ENCODE measurements around the gene TLE1. TPM values are rescaled to one million over a fixed set of nuclear protein-coding genes. Genes with fewer than 3 reads are reported as not detected.
A peak's percentile ranks its signal among the peaks of the same experiment; 100 is the strongest.

The TLE1 gene
- total RNA-seq, 1 experiment from 2014 or later: 49.0 TPM

DNA sequence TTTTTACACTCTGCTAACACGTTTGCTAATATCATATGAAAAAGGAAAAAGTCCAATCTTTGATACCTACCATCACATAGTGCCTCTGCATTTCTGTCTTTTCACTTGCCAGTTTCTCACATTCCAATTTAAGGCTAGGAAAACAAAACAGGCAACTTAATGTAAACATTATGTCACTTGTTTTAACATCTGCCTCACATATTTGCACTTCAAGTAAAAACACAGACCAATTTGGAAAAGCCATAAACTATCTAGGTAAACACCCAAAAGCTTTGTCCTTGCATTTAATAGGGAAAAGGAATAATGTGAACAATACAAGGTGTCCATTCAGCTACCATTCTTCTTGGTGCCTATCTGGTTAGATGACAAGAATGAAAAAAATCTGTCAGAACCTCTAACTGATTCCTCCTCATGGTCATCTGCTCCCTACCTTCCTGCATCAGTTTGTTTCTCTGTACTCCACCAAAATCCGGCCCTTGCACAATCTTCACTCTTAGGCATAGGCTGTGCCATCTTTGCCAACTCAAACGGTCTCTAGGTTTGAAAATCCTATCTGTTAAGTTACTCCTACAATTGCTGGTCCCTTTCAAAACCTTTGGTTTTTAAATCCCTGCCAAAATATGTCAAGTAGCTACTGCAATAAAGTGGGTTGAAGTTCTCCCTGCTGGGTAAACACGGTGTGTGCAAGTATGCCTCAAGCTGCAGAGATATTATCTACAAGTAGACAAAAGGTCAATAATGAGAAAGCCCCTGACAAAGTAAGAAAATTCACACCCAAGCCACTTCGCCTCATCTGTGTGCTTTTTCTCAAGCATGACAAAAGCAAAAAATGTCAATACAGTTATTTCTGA is 3.4 kb downstream of the TLE1 start:
- Histone ChIP-seq H3K9me3 (ENCODE audit: low read length) (no peaks in the 10 kb centered on the region), H3F3A (ENCODE audit: low read length, unreplicated experiment) (no peaks in the 10 kb centered on the region), H3K4me3 (ENCODE audit: low read length) (peak overlapping the region; percentile 81), H3K79me2 (ENCODE audit: low read length) (peaks cover 83% of the 10 kb centered on the region), H3K9ac (ENCODE audit: low read length) (peak overlapping the region; percentile 83), H3K27ac (ENCODE audit: low read length) (peak overlapping the region; percentile 71), H3K36me3 (ENCODE audit: low read depth, low read length) (peaks cover 31% of the 10 kb centered on the region), H4K20me1 (ENCODE audit: low read length) (peaks cover 51% of the 10 kb centered on the region), H2AFZ (ENCODE audit: low read length) (no peak overlapping the region), H3K9me2 (replicated peaks; ENCODE audit: low read length) (no peaks in the 10 kb centered on the region), H3K4me1 (ENCODE audit: insufficient read depth, low read length) (peaks cover 38% of the 10 kb centered on the region), H3K27me3 (ENCODE audit: low read length) (no peaks in the 10 kb centered on the region), H3K4me2 (ENCODE audit: low read length) (peak overlapping the region; percentile 91)
- intact Hi-C loops (cut with micrococcal nuclease): loop anchor here (2.0 to 10.0 kb wide), 12 partner anchors 29 to 1079 kb away; no protein-coding TSS in a partner anchor
- TSS peak; percentile 8 for BruUV-seq (replicated peaks)
- TF ChIP-seq, protein P1, sequence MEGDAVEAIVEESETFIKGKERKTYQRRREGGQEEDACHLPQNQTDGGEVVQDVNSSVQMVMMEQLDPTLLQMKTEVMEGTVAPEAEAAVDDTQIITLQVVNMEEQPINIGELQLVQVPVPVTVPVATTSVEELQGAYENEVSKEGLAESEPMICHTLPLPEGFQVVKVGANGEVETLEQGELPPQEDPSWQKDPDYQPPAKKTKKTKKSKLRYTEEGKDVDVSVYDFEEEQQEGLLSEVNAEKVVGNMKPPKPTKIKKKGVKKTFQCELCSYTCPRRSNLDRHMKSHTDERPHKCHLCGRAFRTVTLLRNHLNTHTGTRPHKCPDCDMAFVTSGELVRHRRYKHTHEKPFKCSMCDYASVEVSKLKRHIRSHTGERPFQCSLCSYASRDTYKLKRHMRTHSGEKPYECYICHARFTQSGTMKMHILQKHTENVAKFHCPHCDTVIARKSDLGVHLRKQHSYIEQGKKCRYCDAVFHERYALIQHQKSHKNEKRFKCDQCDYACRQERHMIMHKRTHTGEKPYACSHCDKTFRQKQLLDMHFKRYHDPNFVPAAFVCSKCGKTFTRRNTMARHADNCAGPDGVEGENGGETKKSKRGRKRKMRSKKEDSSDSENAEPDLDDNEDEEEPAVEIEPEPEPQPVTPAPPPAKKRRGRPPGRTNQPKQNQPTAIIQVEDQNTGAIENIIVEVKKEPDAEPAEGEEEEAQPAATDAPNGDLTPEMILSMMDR (conservative IDR thresholded peaks at IDR 0.05; ENCODE audit: low read depth, low read length): no peak
- no peak for TF ChIP-seq EZH2 (IDR thresholded peaks at IDR 0.05; ENCODE audit: low read length, unreplicated experiment)
- no peak for TF ChIP-seq EZH2phosphoT487 (IDR thresholded peaks at IDR 0.05; ENCODE audit: borderline replicate concordance, low read length)
- POLR2A ChIA-PET (ENCODE audit: unreplicated experiment): no interaction called here
- CTCF ChIA-PET: interaction anchor here (1.4 kb wide), 1 partner anchor 163 kb away, joined by 6 read pairs; no protein-coding TSS in a partner anchor
- peak; percentile 80 for DNase-seq
- ATAC-seq: peak; percentile 2; the same call in 1 of the 2 replicates

DNA sequence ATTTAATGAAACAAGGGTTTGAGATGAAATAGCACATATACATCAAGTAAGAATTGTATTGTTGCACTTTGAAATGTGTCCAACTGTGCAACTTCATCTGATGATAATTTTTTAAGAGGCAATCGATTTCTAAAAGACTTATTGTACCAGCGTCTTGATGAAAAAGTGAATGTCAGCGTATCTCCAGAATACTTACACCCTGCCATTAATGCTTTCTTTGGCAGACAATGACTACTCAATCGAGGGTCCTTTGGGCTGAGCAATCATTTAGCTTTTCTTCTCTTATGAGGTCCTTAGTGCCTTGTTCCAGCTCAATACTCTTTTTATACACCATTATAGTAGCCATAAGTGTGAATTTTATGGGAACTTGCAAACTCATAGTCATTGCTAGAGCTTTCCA is 4.7 kb downstream of the TLE1 start:
- intact Hi-C loops (cut with micrococcal nuclease): loop anchor here (5.0 to 10.0 kb wide), 9 partner anchors 82 to 1077 kb away; no protein-coding TSS in a partner anchor
- no peak for TF ChIP-seq EZH2phosphoT487 (IDR thresholded peaks at IDR 0.05; ENCODE audit: borderline replicate concordance, low read length)
- TF ChIP-seq EZH2 (IDR thresholded peaks at IDR 0.05; ENCODE audit: low read length, unreplicated experiment): no peak
- TF ChIP-seq, protein P1 (conservative IDR thresholded peaks at IDR 0.05; ENCODE audit: low read depth, low read length): no peak
- Histone ChIP-seq H3F3A (ENCODE audit: low read length, unreplicated experiment) (no peaks in the 10 kb centered on the region), H3K79me2 (ENCODE audit: low read length) (peaks cover 96% of the 10 kb centered on the region), H3K4me2 (ENCODE audit: low read length) (peak overlapping the region; percentile 91), H3K27me3 (ENCODE audit: low read length) (no peaks in the 10 kb centered on the region), H3K9me3 (ENCODE audit: low read length) (no peaks in the 10 kb centered on the region), H3K36me3 (ENCODE audit: low read depth, low read length) (peaks cover 39% of the 10 kb centered on the region), H2AFZ (ENCODE audit: low read length) (no peak overlapping the region), H3K4me1 (ENCODE audit: insufficient read depth, low read length) (peaks cover 34% of the 10 kb centered on the region), H4K20me1 (ENCODE audit: low read length) (peaks cover 52% of the 10 kb centered on the region), H3K4me3 (ENCODE audit: low read length) (peak overlapping the region; percentile 81; the same call in 1 of the 2 replicates), H3K9ac (ENCODE audit: low read length) (no peak overlapping the region), H3K27ac (ENCODE audit: low read length) (no peak overlapping the region), H3K9me2 (replicated peaks; ENCODE audit: low read length) (no peaks in the 10 kb centered on the region)
- POLR2A ChIA-PET (ENCODE audit: unreplicated experiment): no interaction called here
- CTCF ChIA-PET: no interaction called here
- ATAC-seq (no peak), DNase-seq (no peak)
- no TSS peak for BruUV-seq (replicated peaks)

DNA sequence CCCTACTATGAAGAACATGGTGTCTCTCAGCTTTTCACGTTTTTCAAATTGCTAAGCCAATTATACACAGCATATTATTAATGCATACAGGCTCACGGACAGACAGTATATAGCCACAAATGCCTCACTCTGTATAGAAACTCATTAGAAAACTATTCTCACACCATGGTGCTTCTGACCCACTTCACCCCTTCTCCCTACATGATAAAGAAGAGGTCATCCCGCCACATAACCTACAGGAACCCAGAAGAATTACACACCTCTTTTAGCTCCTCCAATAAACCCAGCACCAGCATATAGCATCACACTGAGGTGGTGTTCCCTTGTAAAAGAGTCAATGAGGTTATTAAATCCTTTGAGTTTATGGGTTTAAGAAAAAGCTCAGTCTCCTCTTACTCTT is 5.6 kb downstream of the TLE1 start:
- TF ChIP-seq, protein P1 (conservative IDR thresholded peaks at IDR 0.05; ENCODE audit: low read depth, low read length): no peak
- TF ChIP-seq EZH2 (IDR thresholded peaks at IDR 0.05; ENCODE audit: low read length, unreplicated experiment) (no peak), EZH2phosphoT487 (IDR thresholded peaks at IDR 0.05; ENCODE audit: borderline replicate concordance, low read length) (no peak)
- no peaks in the 10 kb centered on the region for H3K9me3 ChIP-seq (ENCODE audit: low read length)
- no peak overlapping the region for H3K4me3 ChIP-seq (ENCODE audit: low read length)
- peaks cover 42% of the 10 kb centered on the region for H3K36me3 ChIP-seq (ENCODE audit: low read depth, low read length)
- no peak overlapping the region for H3K9ac ChIP-seq (ENCODE audit: low read length)
- no peak for ATAC-seq
- H3F3A ChIP-seq (ENCODE audit: low read length, unreplicated experiment): no peaks in the 10 kb centered on the region
- no peaks in the 10 kb centered on the region for H3K27me3 ChIP-seq (ENCODE audit: low read length)
- peaks cover 55% of the 10 kb centered on the region for H4K20me1 ChIP-seq (ENCODE audit: low read length)
- peaks cover 34% of the 10 kb centered on the region for H3K4me1 ChIP-seq (ENCODE audit: insufficient read depth, low read length)
- no peak overlapping the region for H3K27ac ChIP-seq (ENCODE audit: low read length)
- ChIA-PET POLR2A (ENCODE audit: unreplicated experiment) (no interaction called here), CTCF (no interaction called here)
- BruUV-seq (replicated peaks): no TSS peak
- DNase-seq: no peak
- intact Hi-C loops (cut with micrococcal nuclease): loop anchor here (10.0 kb wide), 2 partner anchors 789 to 921 kb away; no protein-coding TSS in a partner anchor
- H2AFZ ChIP-seq (ENCODE audit: low read length): no peak overlapping the region
- H3K4me2 ChIP-seq (ENCODE audit: low read length): 0 out of 2 replicates have a peak overlapping the region, but pooled peaks have one; percentile 8
- H3K79me2 ChIP-seq (ENCODE audit: low read length): peaks cover 100% of the 10 kb centered on the region
- H3K9me2 ChIP-seq (replicated peaks; ENCODE audit: low read length): no peaks in the 10 kb centered on the region

Measured in PC-3 (cell line).